H9 (cell line): ENCODE measurements around the gene XPNPEP3. TPM values are rescaled to one million over a fixed set of nuclear protein-coding genes. Genes with fewer than 3 reads are reported as not detected.

Source experiments
- DNase-seq: peaks from one replicate; pipeline ENCODE4 v3.0.0-alpha.2; 2017
- H2AFZ ChIP-seq: one replicate; pipeline ENCODE4 v1.6.1; 2013; ENCODE audit warnings: mild to moderate bottlenecking, low read length, control low read depth, moderate library complexity
- H2AK5ac ChIP-seq: 2 replicates; pipeline ENCODE4 v1.6.1; 2013; ENCODE audit warnings: low read length, control low read depth, mixed read lengths; ENCODE audit not compliant: insufficient read length
- H2BK120ac ChIP-seq: one replicate; pipeline ENCODE4 v1.6.1; 2013; ENCODE audit warnings: low read depth, mild to moderate bottlenecking, low read length, control low read depth, inconsistent platforms; ENCODE audit not compliant: poor library complexity, severe bottlenecking
- H2BK12ac ChIP-seq: 2 replicates; pipeline ENCODE4 v1.6.1; 2013; ENCODE audit warnings: low read length, control low read depth, mixed read lengths, low read depth; ENCODE audit not compliant: insufficient read length
- H2BK15ac ChIP-seq: 2 replicates; pipeline ENCODE4 v1.6.1; 2013; ENCODE audit warnings: low read depth, low read length, control low read depth
- H2BK20ac ChIP-seq: one replicate; pipeline ENCODE4 v1.6.1; 2013; ENCODE audit warnings: low read depth, mild to moderate bottlenecking, low read length, control low read depth, inconsistent platforms; ENCODE audit not compliant: poor library complexity, severe bottlenecking
- H2BK5ac ChIP-seq: 2 replicates; pipeline ENCODE4 v1.6.1; 2013; ENCODE audit warnings: low read length, control low read depth, mixed read lengths; ENCODE audit not compliant: insufficient read length
- H3K14ac ChIP-seq: 2 replicates; pipeline ENCODE4 v1.6.1; 2013; ENCODE audit warnings: low read length, control low read depth; ENCODE audit not compliant: insufficient read depth
- H3K18ac ChIP-seq: 2 replicates; pipeline ENCODE4 v1.6.1; 2013; ENCODE audit warnings: low read depth, mild to moderate bottlenecking, mixed read lengths, low read length, control low read depth; ENCODE audit not compliant: insufficient read length
- H3K23ac ChIP-seq: 2 replicates; pipeline ENCODE4 v1.6.1; 2013; ENCODE audit warnings: low read length, control low read depth, mixed read lengths, low read depth; ENCODE audit not compliant: insufficient read length
- H3K23me2 ChIP-seq: 2 replicates; pipeline ENCODE4 v1.6.1; 2013; ENCODE audit warnings: low read depth, mild to moderate bottlenecking, mixed read lengths, low read length, control low read depth; ENCODE audit not compliant: insufficient read length, poor library complexity, severe bottlenecking
- H3K27ac ChIP-seq: 2 replicates; pipeline ENCODE4 v1.5.1; 2013; ENCODE audit warnings: low read length, control low read depth, mixed read lengths, low read depth; ENCODE audit not compliant: insufficient read length
- H3K27me3 ChIP-seq: 2 replicates; pipeline ENCODE4 v1.6.1; 2013; ENCODE audit warnings: low read length, control low read depth, inconsistent platforms; ENCODE audit not compliant: insufficient read depth
- H3K4ac ChIP-seq: 2 replicates; pipeline ENCODE4 v1.6.1; 2013; ENCODE audit warnings: low read depth, mild to moderate bottlenecking, control low read depth, inconsistent platforms, low read length, moderate library complexity
- H3K4me1 ChIP-seq: 2 replicates; pipeline ENCODE4 v1.6.1; 2013; ENCODE audit warnings: low read length, control low read depth, inconsistent platforms; ENCODE audit not compliant: insufficient read depth
- H3K4me2 ChIP-seq: 2 replicates; pipeline ENCODE4 v1.6.1; 2013; ENCODE audit warnings: low read length, control low read depth, mixed read lengths; ENCODE audit not compliant: insufficient read length, insufficient read depth
- H3K56ac ChIP-seq: 2 replicates; pipeline ENCODE4 v1.6.1; 2013; ENCODE audit warnings: low read depth, mild to moderate bottlenecking, mixed read lengths, low read length, control low read depth; ENCODE audit not compliant: insufficient read length
- H3K79me1 ChIP-seq: 2 replicates; pipeline ENCODE4 v1.6.1; 2013; ENCODE audit warnings: low read depth, mild to moderate bottlenecking, moderate library complexity, low read length, control low read depth, inconsistent platforms; ENCODE audit not compliant: insufficient read depth, poor library complexity, severe bottlenecking
- H3K79me2 ChIP-seq: 2 replicates; pipeline ENCODE4 v1.6.1; 2013; ENCODE audit warnings: low read length, control low read depth, inconsistent platforms; ENCODE audit not compliant: insufficient read depth
- H3K9ac ChIP-seq: 2 replicates; pipeline ENCODE4 v1.6.1; 2013; ENCODE audit warnings: low read length, control low read depth, mixed read lengths; ENCODE audit not compliant: insufficient read length; ENCODE audit errors: extremely low read depth
- H3K9me3 ChIP-seq: one replicate; pipeline ENCODE4 v1.6.1; 2013; ENCODE audit warnings: low read depth, low read length, inconsistent platforms; ENCODE audit not compliant: control insufficient read depth
- H3T11ph ChIP-seq: one replicate; pipeline ENCODE4 v1.6.1; 2013; ENCODE audit warnings: mild to moderate bottlenecking, low read length, control low read depth, inconsistent platforms
- H4K20me1 ChIP-seq: one replicate; pipeline ENCODE4 v1.6.1; 2013; ENCODE audit not compliant: control insufficient read depth, insufficient read length, insufficient read depth
- H4K5ac ChIP-seq: 2 replicates; pipeline ENCODE4 v1.6.1; 2013; ENCODE audit warnings: low read depth, mild to moderate bottlenecking, mixed read lengths, low read length, control low read depth; ENCODE audit not compliant: insufficient read length
- H4K8ac ChIP-seq: replicated peaks from 2 replicates; pipeline ENCODE4 v1.6.1; 2013; ENCODE audit warnings: low read length, control low read depth, mixed read lengths, low read depth; ENCODE audit not compliant: insufficient read length
- H4K91ac ChIP-seq: 2 replicates; pipeline ENCODE4 v1.6.1; 2013; ENCODE audit warnings: low read depth, mild to moderate bottlenecking, moderate library complexity, mixed read lengths, low read length, control low read depth; ENCODE audit not compliant: insufficient read length
- H3K27ac Mint-ChIP-seq, 3 experiments: 2 replicates in 2 of 3; 3 replicates in 1 of 3; pipeline ENCODE4 v1.8.0; 2020 to 2021; ENCODE audit warnings: mixed read lengths in 3 of 3, mild to moderate bottlenecking in 1 of 3, moderate library complexity in 1 of 3
- H3K27me3 Mint-ChIP-seq: 2 replicates; pipeline ENCODE4 v1.8.0; 2021; ENCODE audit warnings: low read depth, mild to moderate bottlenecking, moderate library complexity, mixed read lengths
- H3K36me3 Mint-ChIP-seq, 3 experiments: 2 replicates in 2 of 3; 3 replicates in 1 of 3; pipeline ENCODE4 v1.8.0; 2020 to 2021; ENCODE audit warnings: low read depth in 3 of 3, mixed read lengths in 3 of 3; ENCODE audit not compliant: insufficient read depth in 1 of 3
- H3K4me1 Mint-ChIP-seq, 2 experiments: 2 replicates each; pipeline ENCODE4 v1.8.0; 2020; ENCODE audit warnings: mixed read lengths in 2 of 2
- H3K4me3 Mint-ChIP-seq, 2 experiments: 2 replicates in 1 of 2; 3 replicates in 1 of 2; pipeline ENCODE4 v1.8.0; 2020 to 2021; ENCODE audit warnings: mild to moderate bottlenecking in 2 of 2, mixed read lengths in 2 of 2, moderate library complexity in 1 of 2
- H3K9me3 Mint-ChIP-seq, 2 experiments: 2 replicates in 1 of 2; 3 replicates in 1 of 2; pipeline ENCODE4 v1.8.0; 2020; ENCODE audit warnings: mild to moderate bottlenecking in 2 of 2, mixed read lengths in 2 of 2, moderate library complexity in 1 of 2
- CTCF ChIP-seq: fragments of 200-600 bp; sonication (generic); conservative IDR thresholded peaks from 3 replicates; pipeline ENCODE4 v1.8.0; 2021; ENCODE audit warnings: antibody characterized with exemption, mild to moderate bottlenecking
- WGBS: extraction: QIAGEN DNeasy Blood & Tissue Kit; methylation state at CpG from one replicate; pipeline ENCODE4 v1.1.7; 2013; ENCODE audit warnings: missing lambda C conversion rate, low lambda C conversion rate, mixed read lengths; ENCODE audit not compliant: insufficient read length; ENCODE audit errors: extremely low coverage; 5-methylcytosine and 5-hydroxymethylcytosine counted together
- total RNA-seq: library from RNA; stranded (reverse); gene quantifications from 2 replicates; pipeline ENCODE4 v1.2.1, GENCODE V29; 2021

XPNPEP3 gene
- total RNA-seq, 1 experiment from 2014 or later = 18.3 TPM

DNA sequence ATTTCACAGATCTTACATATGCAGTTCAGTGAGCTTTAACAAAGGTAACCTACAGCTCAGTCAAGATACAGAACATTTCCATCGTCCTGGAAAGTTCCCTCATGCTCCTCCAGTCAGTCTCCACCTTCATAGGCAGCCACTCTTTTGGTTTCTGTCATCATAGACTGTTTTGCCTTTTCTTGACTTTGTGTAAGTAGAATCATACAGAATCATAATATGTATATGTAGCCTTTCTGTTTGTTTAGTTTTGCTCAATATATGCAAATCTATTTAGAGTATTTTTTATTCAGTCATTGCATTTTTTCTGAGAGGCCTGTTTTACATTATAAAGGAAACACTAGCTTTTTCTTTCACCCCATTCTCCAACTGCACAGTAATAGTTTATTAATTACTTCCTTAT lies 20.0 kb downstream of the XPNPEP3 start:
- H3K23me2 ChIP-seq = no peaks in the 10 kb centered on the region
- H2BK5ac ChIP-seq = no peak overlapping the region
- H4K8ac ChIP-seq = no peak overlapping the region
- no peak overlapping the region for H3K14ac ChIP-seq
- no peak overlapping the region for H3K27ac Mint-ChIP-seq
- H3K18ac ChIP-seq = no peak overlapping the region
- H2BK120ac ChIP-seq = no peak overlapping the region
- H4K91ac ChIP-seq = no peak overlapping the region
- WGBS = no CpG with 5 or more reads among the region's 1 CpG
- H3K9me3 ChIP-seq = no peaks in the 10 kb centered on the region
- no peaks in the 10 kb centered on the region for H3K27me3 Mint-ChIP-seq
- no peak overlapping the region for H3K9ac ChIP-seq
- no peak overlapping the region for H4K5ac ChIP-seq
- H3K23ac ChIP-seq = no peak overlapping the region
- H3K4me1 Mint-ChIP-seq = no peaks in the 10 kb centered on the region
- peaks cover 1 to 8% (median 4%) of the 10 kb centered on the region in 3 experiments; a peak in 5 of 7 replicates for H3K36me3 Mint-ChIP-seq
- H2AK5ac ChIP-seq = no peak overlapping the region
- H3T11ph ChIP-seq = no peak overlapping the region
- no peak overlapping the region for H3K4ac ChIP-seq
- no peak overlapping the region for H3K4me2 ChIP-seq
- no peaks in the 10 kb centered on the region for H4K20me1 ChIP-seq
- H2BK12ac ChIP-seq = no peak overlapping the region
- H3K79me1 ChIP-seq = no peaks in the 10 kb centered on the region
- no peak overlapping the region for H2BK15ac ChIP-seq
- H3K56ac ChIP-seq = no peak overlapping the region
- no peaks in the 10 kb centered on the region for H3K79me2 ChIP-seq
- no peaks in the 10 kb centered on the region for H3K27me3 ChIP-seq
- H3K4me1 ChIP-seq = no peaks in the 10 kb centered on the region
- no peak for TF ChIP-seq CTCF
- no peak overlapping the region for H2AFZ ChIP-seq
- H3K9me3 Mint-ChIP-seq = no peaks in the 10 kb centered on the region
- no peak for DNase-seq
- H3K27ac ChIP-seq = no peak overlapping the region
- H2BK20ac ChIP-seq = no peak overlapping the region
- H3K4me3 Mint-ChIP-seq = no peak overlapping the region
